G401 (cell line): ENCODE results near the gene NOL9. TPM values are rescaled to one million over a fixed set of nuclear protein-coding genes. Genes with fewer than 3 reads are reported as not detected.

Source experiments
- DNase-seq: peaks from one replicate; pipeline ENCODE4 v3.0.0-alpha.2; 2015; ENCODE audit warnings: low spot score
- in situ Hi-C: cut with HindIII; loops from 2 replicates; pipeline ENCODE4 v1.10.0; 2016; ENCODE audit warnings: low sequenced_read_pairs, mixed read lengths
- total RNA-seq: library from RNA; depleted of rRNA; stranded (reverse); fragments of >200 nt; shearing (Covaris generic); gene quantifications from 2 replicates; pipeline ENCODE4 v1.2.3, GENCODE V29; 2014

NOL9 gene
- total RNA-seq, 1 experiment from 2014 or later = 33.9 TPM

DNA sequence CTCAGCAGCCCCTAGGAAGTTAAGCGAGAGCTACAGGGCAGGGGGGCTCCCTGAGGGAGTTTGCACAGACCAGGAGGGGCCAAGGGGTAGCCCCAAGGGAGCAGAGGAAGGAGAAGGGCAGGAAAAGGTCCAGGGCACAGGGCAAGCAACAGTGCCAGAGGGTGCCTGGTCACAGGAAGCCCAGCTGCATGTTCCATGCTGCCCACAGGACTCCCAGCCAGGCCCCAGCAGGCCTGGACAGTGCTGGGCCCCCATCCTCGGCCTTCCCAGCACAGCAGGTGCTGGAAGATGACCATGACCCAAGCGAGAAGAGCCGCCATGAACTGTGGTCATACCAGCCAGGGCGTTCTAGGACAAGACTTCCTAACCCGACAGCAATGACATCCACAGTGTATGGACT, 37.3 kb upstream of the NOL9 start:
- in situ Hi-C loops = no loop called here
- DNase-seq = no peak

GRCh38 chr1:6591222-6591621, 36.9 kb upstream of the NOL9 start:
- in situ Hi-C loops = no loop called here
- DNase-seq = no peak

- in situ Hi-C loops = no loop called here
- DNase-seq = no peak
Measured at GRCh38 chr1:6590046-6590445, 35.7 kb upstream of the NOL9 start.

DNA sequence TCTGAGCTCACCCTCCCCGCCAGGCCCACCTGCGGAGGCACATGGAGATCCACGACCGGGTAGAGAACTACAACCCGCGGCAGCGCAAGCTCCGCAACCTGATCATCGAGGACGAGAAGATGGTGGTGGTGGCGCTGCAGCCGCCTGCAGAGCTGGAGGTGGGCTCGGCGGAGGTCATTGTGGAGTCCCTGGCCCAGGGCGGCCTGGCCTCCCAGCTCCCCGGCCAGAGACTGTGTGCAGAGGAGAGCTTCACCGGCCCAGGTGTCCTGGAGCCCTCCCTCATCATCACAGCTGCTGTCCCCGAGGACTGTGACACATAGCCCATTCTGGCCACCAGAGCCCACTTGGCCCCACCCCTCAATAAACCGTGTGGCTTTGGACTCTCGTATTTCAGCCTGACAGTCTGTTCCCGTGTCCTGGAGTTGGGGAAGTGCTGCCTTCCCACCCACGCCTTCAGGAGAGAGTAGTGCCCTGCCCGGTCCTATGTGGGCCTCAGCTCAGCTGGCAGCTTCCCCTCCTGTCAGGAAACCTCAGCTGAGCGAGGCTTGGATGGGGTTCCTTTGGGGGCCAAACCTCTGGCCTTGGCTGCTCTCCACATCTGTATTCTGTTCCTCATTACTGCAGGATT, 34.7 kb upstream of the NOL9 start:
- DNase-seq = no peak
- in situ Hi-C loops = no loop called here

- DNase-seq = no peak
- in situ Hi-C loops = no loop called here
Measured at GRCh38 chr1:6588128-6588892, 34.0 kb upstream of the NOL9 start.

GRCh38 chr1:6587261-6588005, 33.1 kb upstream of the NOL9 start:
- in situ Hi-C loops = no loop called here
- DNase-seq = peak; percentile 81

DNA sequence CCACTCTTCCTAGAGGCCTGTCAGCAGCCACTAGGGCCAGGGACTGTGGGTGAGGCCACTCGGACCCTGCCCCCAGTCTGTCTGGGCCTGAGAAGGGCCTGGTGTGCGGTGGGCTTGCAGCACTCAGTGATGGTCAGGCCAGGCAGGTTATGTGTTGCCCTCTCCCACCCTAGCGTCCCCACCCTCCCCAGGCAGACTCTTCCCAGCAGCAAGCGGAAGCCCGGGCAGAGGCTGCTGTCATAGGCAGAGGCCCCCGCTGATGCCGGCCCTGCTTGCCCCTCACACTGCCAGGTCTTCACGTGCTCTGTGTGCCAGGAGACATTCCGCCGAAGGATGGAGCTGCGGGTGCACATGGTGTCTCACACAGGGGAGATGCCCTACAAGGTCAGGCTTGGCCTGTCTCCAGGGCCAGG, 32.1 kb upstream of the NOL9 start:
- in situ Hi-C loops = no loop called here
- DNase-seq = no peak

- in situ Hi-C loops = no loop called here
- DNase-seq = no peak
Measured at GRCh38 chr1:6585841-6586240, 31.5 kb upstream of the NOL9 start.

GRCh38 chr1:6585081-6585722, 30.9 kb upstream of the NOL9 start:
- in situ Hi-C loops = no loop called here
- peak; percentile 60 for DNase-seq

GRCh38 chr1:6584126-6585080, 30.1 kb upstream of the NOL9 start:
- in situ Hi-C loops = no loop called here
- no peak for DNase-seq

DNA sequence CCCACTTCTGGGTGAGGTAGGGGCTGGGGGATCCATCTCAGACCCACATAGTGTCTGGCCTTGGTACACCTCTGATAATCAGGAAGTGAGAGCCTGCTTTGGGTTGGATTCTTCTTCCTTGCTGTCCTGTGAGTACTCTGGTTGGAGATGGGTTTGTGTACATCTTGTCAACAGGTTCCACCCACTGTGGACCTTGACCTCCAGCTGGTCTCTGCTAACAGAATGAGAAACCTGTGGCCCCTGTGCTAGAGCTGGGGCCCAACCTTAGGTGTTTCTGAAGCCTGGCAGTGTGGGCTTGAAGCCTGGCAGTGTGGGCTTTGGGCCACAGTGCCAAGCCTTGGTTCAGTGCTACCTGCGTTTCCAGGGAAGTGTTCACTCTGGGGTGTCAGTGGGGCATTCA, 28.1 kb upstream of the NOL9 start:
- in situ Hi-C loops = no loop called here
- no peak for DNase-seq

DNA sequence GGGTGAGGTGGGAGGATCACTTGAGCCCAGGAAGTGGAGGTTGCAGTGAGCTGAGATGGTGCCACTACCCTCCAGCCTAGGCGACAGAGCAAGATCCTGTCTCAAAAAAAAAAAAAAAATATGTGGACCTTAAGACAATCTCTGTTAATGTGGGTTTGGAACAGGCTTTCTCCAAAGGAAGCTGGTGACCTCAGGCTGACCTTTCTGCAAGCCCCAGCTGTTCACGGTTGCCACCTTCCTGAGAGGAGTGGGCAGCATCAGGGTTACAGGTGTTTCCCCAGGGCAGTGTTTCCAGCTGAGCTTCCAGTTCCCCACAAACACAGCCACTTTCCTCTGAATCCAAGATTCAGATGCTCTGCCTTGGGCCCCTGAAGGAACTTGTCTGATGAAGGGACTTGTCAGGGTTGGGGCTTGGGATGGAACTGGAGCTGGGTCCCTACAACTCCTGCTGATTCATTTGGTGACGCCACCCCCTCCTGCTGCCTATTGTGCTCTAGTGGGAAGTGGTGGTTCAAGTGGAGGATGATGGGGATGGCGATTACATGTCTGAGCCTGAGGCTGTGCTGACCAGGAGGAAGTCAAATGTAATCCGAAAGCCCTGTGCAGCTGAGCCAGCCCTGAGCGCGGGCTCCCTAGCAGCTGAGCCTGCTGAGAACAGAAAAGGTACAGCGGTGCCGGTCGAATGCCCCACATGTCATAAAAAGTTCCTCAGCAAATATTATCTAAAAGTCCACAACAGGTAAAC, 27.4 kb upstream of the NOL9 start:
- in situ Hi-C loops = no loop called here
- no peak for DNase-seq

GRCh38 chr1:6580593-6581409, 26.5 kb upstream of the NOL9 start:
- no peak for DNase-seq
- in situ Hi-C loops = no loop called here

- in situ Hi-C loops = no loop called here
- no peak for DNase-seq
Measured at GRCh38 chr1:6580119-6580592, 25.8 kb upstream of the NOL9 start.

DNA sequence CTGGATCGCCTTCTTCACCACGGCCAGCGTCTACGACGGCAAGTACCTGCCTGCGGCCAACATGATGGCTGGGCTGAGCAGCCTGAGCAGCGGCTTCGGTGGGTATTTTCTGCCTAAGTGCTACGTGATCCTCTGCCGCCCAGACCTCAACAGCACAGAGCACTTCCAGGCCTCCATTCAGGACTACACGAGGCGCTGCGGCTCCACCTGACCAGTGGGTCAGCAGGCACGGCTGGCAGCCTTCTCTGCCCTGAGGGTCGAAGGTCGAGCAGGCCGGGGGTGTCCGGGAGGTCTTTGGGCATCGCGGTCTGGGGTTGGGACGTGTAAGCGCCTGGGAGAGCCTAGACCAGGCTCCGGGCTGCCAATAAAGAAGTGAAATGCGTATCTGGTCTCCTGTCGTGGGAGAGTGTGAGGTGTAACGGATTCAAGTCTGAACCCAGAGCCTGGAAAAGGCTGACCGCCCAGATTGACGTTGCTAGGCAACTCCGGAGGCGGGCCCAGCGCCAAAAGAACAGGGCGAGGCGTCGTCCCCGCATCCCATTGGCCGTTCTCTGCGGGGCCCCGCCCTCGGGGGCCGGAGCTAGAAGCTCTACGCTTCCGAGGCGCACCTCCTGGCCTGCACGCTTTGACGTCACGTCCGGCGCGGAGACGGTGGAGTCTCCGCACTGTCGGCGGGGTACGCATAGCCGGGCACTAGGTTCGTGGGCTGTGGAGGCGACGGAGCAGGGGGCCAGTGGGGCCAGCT, 25.2 kb upstream of the NOL9 start, which contains the start of gene ZBTB48:
TSS of gene ZBTB48 (plus strand) at position 621 of the 745 bp plus-strand sequence. CDS start 616 bp downstream, outside the sequence.
- in situ Hi-C loops = no loop called here
- DNase-seq = peak; percentile 99

- no peak for DNase-seq
- in situ Hi-C loops = no loop called here
Measured at GRCh38 chr1:6578624-6579373, 24.5 kb upstream of the NOL9 start.
